ENCODE data around the gene ZC2HC1B. TPM values are rescaled to one million over a fixed set of nuclear protein-coding genes. Genes with fewer than 3 reads are reported as not detected.

Gene ZC2HC1B
- total and polyA plus RNA-seq, 9 of the 15 experiments (the other 6 are each of a cell fraction or from before 2014, with no cell fraction given): not detected

- no peak for TF ChIP-seq KDM4B (IDR thresholded peaks at IDR 0.05; ENCODE audit: borderline replicate concordance in 2 of 2, low read depth in 1 of 2)
- TF ChIP-seq ZBTB33 (CRISPR knock-in tag; IDR thresholded peaks at IDR 0.05): peak; percentile 82
- TF ChIP-seq, protein P1, sequence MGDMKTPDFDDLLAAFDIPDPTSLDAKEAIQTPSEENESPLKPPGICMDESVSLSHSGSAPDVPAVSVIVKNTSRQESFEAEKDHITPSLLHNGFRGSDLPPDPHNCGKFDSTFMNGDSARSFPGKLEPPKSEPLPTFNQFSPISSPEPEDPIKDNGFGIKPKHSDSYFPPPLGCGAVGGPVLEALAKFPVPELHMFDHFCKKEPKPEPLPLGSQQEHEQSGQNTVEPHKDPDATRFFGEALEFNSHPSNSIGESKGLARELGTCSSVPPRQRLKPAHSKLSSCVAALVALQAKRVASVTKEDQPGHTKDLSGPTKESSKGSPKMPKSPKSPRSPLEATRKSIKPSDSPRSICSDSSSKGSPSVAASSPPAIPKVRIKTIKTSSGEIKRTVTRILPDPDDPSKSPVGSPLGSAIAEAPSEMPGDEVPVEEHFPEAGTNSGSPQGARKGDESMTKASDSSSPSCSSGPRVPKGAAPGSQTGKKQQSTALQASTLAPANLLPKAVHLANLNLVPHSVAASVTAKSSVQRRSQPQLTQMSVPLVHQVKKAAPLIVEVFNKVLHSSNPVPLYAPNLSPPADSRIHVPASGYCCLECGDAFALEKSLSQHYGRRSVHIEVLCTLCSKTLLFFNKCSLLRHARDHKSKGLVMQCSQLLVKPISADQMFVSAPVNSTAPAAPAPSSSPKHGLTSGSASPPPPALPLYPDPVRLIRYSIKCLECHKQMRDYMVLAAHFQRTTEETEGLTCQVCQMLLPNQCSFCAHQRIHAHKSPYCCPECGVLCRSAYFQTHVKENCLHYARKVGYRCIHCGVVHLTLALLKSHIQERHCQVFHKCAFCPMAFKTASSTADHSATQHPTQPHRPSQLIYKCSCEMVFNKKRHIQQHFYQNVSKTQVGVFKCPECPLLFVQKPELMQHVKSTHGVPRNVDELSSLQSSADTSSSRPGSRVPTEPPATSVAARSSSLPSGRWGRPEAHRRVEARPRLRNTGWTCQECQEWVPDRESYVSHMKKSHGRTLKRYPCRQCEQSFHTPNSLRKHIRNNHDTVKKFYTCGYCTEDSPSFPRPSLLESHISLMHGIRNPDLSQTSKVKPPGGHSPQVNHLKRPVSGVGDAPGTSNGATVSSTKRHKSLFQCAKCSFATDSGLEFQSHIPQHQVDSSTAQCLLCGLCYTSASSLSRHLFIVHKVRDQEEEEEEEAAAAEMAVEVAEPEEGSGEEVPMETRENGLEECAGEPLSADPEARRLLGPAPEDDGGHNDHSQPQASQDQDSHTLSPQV (IDR thresholded peaks at IDR 0.05): peak; percentile 82
- peak; percentile 92 for TF ChIP-seq MTA3 (IDR thresholded peaks at IDR 0.05; ENCODE audit: borderline replicate concordance)
- 0 out of 4 replicates have a peak, but pooled peaks of 1 of the 2 experiments have one; percentile 26 for TF ChIP-seq MLX (CRISPR knock-in tag; conservative IDR thresholded peaks at IDR 0.05)
- no peak for TF ChIP-seq U2AF2 (optimal IDR thresholded peaks at IDR 0.05; ENCODE audit: low read depth, low read length)
- TF ChIP-seq ZZZ3 (IDR thresholded peaks at IDR 0.05): peak; percentile 96
- 0 out of 2 replicates have a peak, but pooled peaks have one; percentile 17 for TF ChIP-seq MBD2 (IDR thresholded peaks at IDR 0.05; ENCODE audit: borderline replicate concordance, low read depth)
- peak; percentile 98 for TF ChIP-seq GATAD2A (IDR thresholded peaks at IDR 0.05)
- no peak for TF ChIP-seq NFE2L1 (tag; IDR thresholded peaks at IDR 0.05; ENCODE audit: borderline replicate concordance, low read depth)
- TF ChIP-seq ZNF696 (CRISPR knock-in tag; conservative IDR thresholded peaks at IDR 0.05): no peak
- TF ChIP-seq RBM25 (IDR thresholded peaks at IDR 0.05; ENCODE audit: low read depth, low read length, severe bottlenecking): peak; percentile 83
- TF ChIP-seq SIN3A (IDR thresholded peaks at IDR 0.05; ENCODE audit: borderline replicate concordance in 2 of 2, control insufficient read depth in 1 of 2, low read depth in 2 of 2, low read length in 2 of 2): peak; percentile 96 to 98
- TF ChIP-seq RBM22 (IDR thresholded peaks at IDR 0.05; ENCODE audit: low read depth, low read length, poor library complexity, severe bottlenecking): peak; percentile 66
- peak; percentile 96 for TF ChIP-seq POLR2G (IDR thresholded peaks at IDR 0.05; ENCODE audit: low read depth, low read length)
- TF ChIP-seq SRSF3 (IDR thresholded peaks at IDR 0.05; ENCODE audit: insufficient read depth, low read length): no peak
- TF ChIP-seq SRF (CRISPR knock-in tag; IDR thresholded peaks at IDR 0.05): peak in 1 of 2 experiments; percentile 85; a peak in 2 of 4 replicates
- peak; percentile 78; the same call in 1 of the 2 replicates for TF ChIP-seq NFRKB (IDR thresholded peaks at IDR 0.05; ENCODE audit: low read depth)
Measured at GRCh38 chr6:143842902-143843676, 21.2 kb upstream of the ZC2HC1B start, which contains the start of gene LTV1 (continued).

All from K562 (cell line).